Spinal cord (tissue), 10 donors: ENCODE data around the gene RAB5B. TPM values are rescaled to one million over a fixed set of nuclear protein-coding genes. Genes with fewer than 3 reads are reported as not detected.

ENCODE experiments used
- DNase-seq, 6 donors: peaks; one replicate each; pipeline versions ENCODE4 v3.0.0 to v3.0.0-alpha.2; 2013 to 2015; ENCODE audit warnings: low spot score in 6 of 6, low read depth in 4 of 6
- H3K27ac ChIP-seq: one replicate; pipeline ENCODE4 v1.5.1; 2013; ENCODE audit warnings: low read depth, low read length, control low read depth
- H3K27me3 ChIP-seq: one replicate; pipeline ENCODE4 v1.6.1; 2013; ENCODE audit warnings: low read length; ENCODE audit not compliant: control insufficient read depth, insufficient read depth
- H3K36me3 ChIP-seq: one replicate; pipeline ENCODE4 v1.6.1; 2013; ENCODE audit warnings: low read length; ENCODE audit not compliant: control insufficient read depth, insufficient read depth
- H3K4me1 ChIP-seq: one replicate; pipeline ENCODE4 v1.6.1; 2013; ENCODE audit warnings: low read length; ENCODE audit not compliant: control insufficient read depth, insufficient read depth
- H3K4me3 ChIP-seq: one replicate; pipeline ENCODE4 v1.5.1; 2013; ENCODE audit warnings: low read depth, low read length, control low read depth
- H3K9me3 ChIP-seq: one replicate; pipeline ENCODE4 v1.6.1; 2013; ENCODE audit warnings: low read length; ENCODE audit not compliant: control insufficient read depth, insufficient read depth
- WGBS: methylation state at CpG from one replicate; pipeline ENCODE4 v1.1.5; 2013; ENCODE audit warnings: missing lambda C conversion rate; ENCODE audit not compliant: insufficient coverage; 5-methylcytosine and 5-hydroxymethylcytosine counted together
- polyA plus RNA-seq, 2 donors: library from polyadenylated mRNA; unstranded; fragments of 120-200 nt; gene quantifications; one replicate each; pipeline ENCODE4 v1.2.1, GENCODE V29; 2013; ENCODE audit not compliant: insufficient read length in 2 of 2
- total RNA-seq, 2 donors: library from RNA; depleted of rRNA in 1 of 2; stranded (reverse); fragments of 120-200 nt in 1 of 2; fragments of >200 nt in 1 of 2; gene quantifications; one replicate each; pipeline versions ENCODE4 v1.2.3 to v1.2.4, GENCODE V29; 2013 to 2014
- donor health status: healthy.

Gene RAB5B
- total and polyA plus RNA-seq, 4 donors: 77.5 to 160 (median 123) TPM

GRCh38 chr12:55965941-55966407, 7.9 kb upstream of the RAB5B start, which contains the start of gene PMEL:
Gene PMEL, minus strand, starts transcription at chr12:55966042. Its CDS starts 31 bp downstream, at chr12:55966011.
- H3K4me1 ChIP-seq: peaks cover 17% of the 10 kb centered on the region
- peak within 1 kb of the TSS; percentile 79 for H3K27ac ChIP-seq
- peak within 1 kb of the TSS; percentile 95 for H3K4me3 ChIP-seq
- H3K27me3 ChIP-seq: no peaks in the 10 kb centered on the region
- WGBS: 8% methylated on average over 3 of the region's 4 CpGs
- no peaks in the 10 kb centered on the region for H3K36me3 ChIP-seq
- DNase-seq: no peak
- H3K9me3 ChIP-seq: no peaks in the 10 kb centered on the region

GRCh38 chr12:55966408-55967281, 7.2 kb upstream of the RAB5B start, which contains the start of gene CDK2:
Gene CDK2, plus strand, starts transcription at chr12:55966830. Its CDS starts 179 bp downstream, at chr12:55967009.
- peak; percentile 60 to 95 (median 74) for DNase-seq
- H3K27me3 ChIP-seq: no peaks in the 10 kb centered on the region
- peak within 1 kb of the TSS; percentile 95 for H3K4me3 ChIP-seq
- H3K9me3 ChIP-seq: no peaks in the 10 kb centered on the region
- H3K4me1 ChIP-seq: peaks cover 17% of the 10 kb centered on the region
- peaks cover 2% of the 10 kb centered on the region for H3K36me3 ChIP-seq
- peak within 1 kb of the TSS; percentile 79 for H3K27ac ChIP-seq
- WGBS: under 1% methylated on average over 35 of the region's 45 CpGs

- no peak for DNase-seq
- Histone ChIP-seq H3K4me3 (no peak overlapping the region), H3K9me3 (no peaks in the 10 kb centered on the region), H3K4me1 (peaks cover 17% of the 10 kb centered on the region), H3K36me3 (peaks cover 2% of the 10 kb centered on the region), H3K27me3 (no peaks in the 10 kb centered on the region), H3K27ac (no peak overlapping the region)
- WGBS: no CpG with 5 or more reads among the region's 4 CpGs
Measured at GRCh38 chr12:55969356-55969755, 4.5 kb upstream of the RAB5B start.

GRCh38 chr12:55970775-55971174, 3.1 kb upstream of the RAB5B start:
- WGBS: 100% methylated on average over 3 of the region's 7 CpGs
- no peaks in the 10 kb centered on the region for H3K27me3 ChIP-seq
- H3K9me3 ChIP-seq: no peaks in the 10 kb centered on the region
- no peak overlapping the region for H3K4me3 ChIP-seq
- no peak for DNase-seq
- H3K4me1 ChIP-seq: peaks cover 20% of the 10 kb centered on the region
- H3K27ac ChIP-seq: no peak overlapping the region
- H3K36me3 ChIP-seq: peaks cover 2% of the 10 kb centered on the region

- peak in 1 of 6 donors; percentile 18 for DNase-seq
Measured at GRCh38 chr12:55972042-55972441, 1.8 kb upstream of the RAB5B start.

GRCh38 chr12:55972456-55972855, 1.4 kb upstream of the RAB5B start:
- DNase-seq: no peak
- Histone ChIP-seq H3K4me3 (peak overlapping the region; percentile 75), H3K27ac (peak overlapping the region; percentile 94), H3K9me3 (no peaks in the 10 kb centered on the region), H3K36me3 (peaks cover 2% of the 10 kb centered on the region), H3K4me1 (peaks cover 3% of the 10 kb centered on the region), H3K27me3 (no peaks in the 10 kb centered on the region)
- WGBS: no CpG with 5 or more reads among the region's 1 CpG

More at GRCh38 chr12:55972042-55972441, 1.8 kb upstream of the RAB5B start:
- no peaks in the 10 kb centered on the region for H3K27me3 ChIP-seq
- peaks cover 2% of the 10 kb centered on the region for H3K36me3 ChIP-seq
- H3K4me1 ChIP-seq: peaks cover 8% of the 10 kb centered on the region
- H3K4me3 ChIP-seq: no peak overlapping the region
- H3K27ac ChIP-seq: peak overlapping the region; percentile 34
- WGBS: 25% methylated on average over 1 of the region's 3 CpGs
- H3K9me3 ChIP-seq: no peaks in the 10 kb centered on the region

GRCh38 chr12:55972911-55973598, 823 bp upstream of the RAB5B start:
- Histone ChIP-seq H3K4me1 (peaks cover 3% of the 10 kb centered on the region), H3K36me3 (peaks cover 4% of the 10 kb centered on the region), H3K9me3 (no peaks in the 10 kb centered on the region), H3K27me3 (no peaks in the 10 kb centered on the region), H3K27ac (peak overlapping the region; percentile 94), H3K4me3 (peak overlapping the region; percentile 75)
- DNase-seq: peak in 2 of 6 donors; percentile 19 to 70
- 1% methylated on average over 18 of the region's 18 CpGs for WGBS

- WGBS: 0% methylated on average over 15 of the region's 15 CpGs
- Histone ChIP-seq H3K27me3 (no peaks in the 10 kb centered on the region), H3K4me1 (peaks cover 3% of the 10 kb centered on the region), H3K9me3 (no peaks in the 10 kb centered on the region), H3K36me3 (peaks cover 8% of the 10 kb centered on the region), H3K27ac (peak overlapping the region; percentile 90), H3K4me3 (peak overlapping the region; percentile 88)
- DNase-seq: no peak
Measured at GRCh38 chr12:55974308-55974730, 441 bp downstream of the RAB5B start.

GRCh38 chr12:55978393-55978792, 4.5 kb downstream of the RAB5B start:
- peaks cover 3% of the 10 kb centered on the region for H3K4me1 ChIP-seq
- H3K4me3 ChIP-seq: no peak overlapping the region
- WGBS: 95% methylated on average over 7 of the region's 7 CpGs

More at GRCh38 chr12:55978393-55978792, 4.5 kb downstream of the RAB5B start:
- Histone ChIP-seq H3K36me3 (peaks cover 18% of the 10 kb centered on the region), H3K27ac (no peak overlapping the region), H3K27me3 (no peaks in the 10 kb centered on the region), H3K9me3 (no peaks in the 10 kb centered on the region)
- DNase-seq: no peak
